HFFc6 (cell line): ENCODE data around the gene KDM4C. TPM values are rescaled to one million over a fixed set of nuclear protein-coding genes. Genes with fewer than 3 reads are reported as not detected.
A peak's percentile ranks its signal among the peaks of the same experiment; 100 is the strongest.
"Not testable (repeated sequence)": the region's sequence is repeated elsewhere in the genome, so short reads cannot be mapped to it uniquely, and the experiment has no call there.

ENCODE experiments used
- DNase-seq: peaks from one replicate; pipeline ENCODE4 v3.0.0-alpha.2; 2018
- H3K27ac Mint-ChIP-seq: 2 replicates; pipeline ENCODE4 v1.8.0; 2020; ENCODE audit warnings: mild to moderate bottlenecking, mixed read lengths
- H3K27me3 Mint-ChIP-seq: 2 replicates; pipeline ENCODE4 v1.8.0; 2021; ENCODE audit warnings: mild to moderate bottlenecking, moderate library complexity, mixed read lengths; ENCODE audit not compliant: insufficient read depth
- H3K36me3 Mint-ChIP-seq: 2 replicates; pipeline ENCODE4 v1.8.0; 2021; ENCODE audit warnings: low read depth, mixed read lengths
- H3K4me1 Mint-ChIP-seq: 2 replicates; pipeline ENCODE4 v1.8.0; 2020; ENCODE audit warnings: low read depth, mixed read lengths
- H3K4me3 Mint-ChIP-seq: 2 replicates; pipeline ENCODE4 v1.8.0; 2020; ENCODE audit warnings: mild to moderate bottlenecking, moderate library complexity, mixed read lengths
- H3K9me3 Mint-ChIP-seq: 2 replicates; pipeline ENCODE4 v1.8.0; 2020; ENCODE audit warnings: mild to moderate bottlenecking, mixed read lengths
- CTCF ChIP-seq: fragments of 200-600 bp; sonication (generic); IDR thresholded peaks from 2 replicates; pipeline ENCODE4 v1.5.0; 2021; ENCODE audit warnings: antibody characterized with exemption, mild to moderate bottlenecking
- total RNA-seq, 6 experiments: library from RNA; stranded (reverse); fragmentation: NEBNext Ultra II Directional; extraction: Animal tissue kit (Norgen Biotek cat#: 25700); gene quantifications; 2 replicates in 1 of 6; 3 replicates in 5 of 6; pipeline ENCODE4 v1.2.3, GENCODE V29; 2021

KDM4C gene
- total RNA-seq, 6 experiments from 2014 or later: 9.1 to 12.0 (median 11.1) TPM

- peaks cover 11% of the 10 kb centered on the region for H3K4me1 Mint-ChIP-seq
- H3K9me3 Mint-ChIP-seq: no peaks in the 10 kb centered on the region
- H3K27ac Mint-ChIP-seq: no peak overlapping the region
- no peak for DNase-seq
- no peak overlapping the region for H3K4me3 Mint-ChIP-seq
- H3K27me3 Mint-ChIP-seq: peaks cover 4% of the 10 kb centered on the region
- no peak for TF ChIP-seq CTCF
- peaks cover 4% of the 10 kb centered on the region; the same call in 1 of the 2 replicates for H3K36me3 Mint-ChIP-seq
Measured at GRCh38 chr9:7177383-7177782, 419.6 kb downstream of the KDM4C start.

- H3K27me3 Mint-ChIP-seq: peaks cover 2% of the 10 kb centered on the region
- H3K27ac Mint-ChIP-seq: no peak overlapping the region
- H3K4me1 Mint-ChIP-seq: no peaks in the 10 kb centered on the region
- DNase-seq: no peak
- no peaks in the 10 kb centered on the region for H3K9me3 Mint-ChIP-seq
- TF ChIP-seq CTCF: no peak
- peaks cover 4% of the 10 kb centered on the region; the same call in 1 of the 2 replicates for H3K36me3 Mint-ChIP-seq
- H3K4me3 Mint-ChIP-seq: no peak overlapping the region
Measured at GRCh38 chr9:7178729-7179128, 421.0 kb downstream of the KDM4C start.

- H3K27ac Mint-ChIP-seq: no peak overlapping the region
- H3K36me3 Mint-ChIP-seq: no peaks in the 10 kb centered on the region; the same call in 1 of the 2 replicates
- peaks cover 4% of the 10 kb centered on the region for H3K27me3 Mint-ChIP-seq
- no peaks in the 10 kb centered on the region for H3K9me3 Mint-ChIP-seq
- TF ChIP-seq CTCF: no peak
- peaks cover 3% of the 10 kb centered on the region for H3K4me1 Mint-ChIP-seq
- DNase-seq: no peak
- no peak overlapping the region for H3K4me3 Mint-ChIP-seq
Measured at GRCh38 chr9:7180247-7180646, 422.5 kb downstream of the KDM4C start.

GRCh38 chr9:7183139-7183538 lies 425.4 kb downstream of the KDM4C start:
- not testable (repeated sequence) for DNase-seq, H3K4me3 Mint-ChIP-seq

GRCh38 chr9:7185612-7186011 lies 427.8 kb downstream of the KDM4C start:
- H3K27ac Mint-ChIP-seq: no peak overlapping the region

More at GRCh38 chr9:7183139-7183538, 425.4 kb downstream of the KDM4C start:
- not testable (repeated sequence) for H3K27me3 Mint-ChIP-seq, H3K27ac Mint-ChIP-seq, H3K36me3 Mint-ChIP-seq, H3K9me3 Mint-ChIP-seq
- peaks cover 14% of the 10 kb centered on the region for H3K4me1 Mint-ChIP-seq

More at GRCh38 chr9:7185612-7186011, 427.8 kb downstream of the KDM4C start:
- no peak overlapping the region for H3K4me3 Mint-ChIP-seq
- peaks cover 6% of the 10 kb centered on the region; the same call in 1 of the 2 replicates for H3K27me3 Mint-ChIP-seq
- peak; percentile 75 for DNase-seq
- H3K36me3 Mint-ChIP-seq: no peaks in the 10 kb centered on the region; the same call in 1 of the 2 replicates
- no peak for TF ChIP-seq CTCF
- H3K4me1 Mint-ChIP-seq: peaks cover 14% of the 10 kb centered on the region
- H3K9me3 Mint-ChIP-seq: peaks cover 4% of the 10 kb centered on the region; the same call in 1 of the 2 replicates
